ENCODE results near the gene BLTP3A.

BLTP3A gene

DNA sequence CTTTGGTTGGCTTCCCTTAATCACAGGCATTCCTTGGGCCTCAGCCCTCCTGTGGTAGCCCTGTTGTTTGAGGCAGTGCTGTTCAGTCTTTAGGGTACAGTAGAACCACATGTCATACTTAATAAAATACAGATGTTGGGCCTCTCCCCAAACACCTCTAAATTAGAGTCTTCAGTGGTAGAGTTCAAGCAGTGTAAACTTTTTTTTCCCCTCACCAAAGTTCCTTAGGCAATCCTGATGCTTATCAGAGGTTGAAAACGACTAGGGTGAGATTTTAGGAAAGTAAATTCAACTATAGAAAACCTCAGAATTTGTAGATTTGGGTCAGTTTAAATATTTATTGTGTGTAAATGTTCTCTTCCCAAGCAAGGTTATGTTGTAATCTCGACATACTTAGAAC lies 44.6 kb downstream of the BLTP3A start:
- no peak for FAIRE-seq

DNA sequence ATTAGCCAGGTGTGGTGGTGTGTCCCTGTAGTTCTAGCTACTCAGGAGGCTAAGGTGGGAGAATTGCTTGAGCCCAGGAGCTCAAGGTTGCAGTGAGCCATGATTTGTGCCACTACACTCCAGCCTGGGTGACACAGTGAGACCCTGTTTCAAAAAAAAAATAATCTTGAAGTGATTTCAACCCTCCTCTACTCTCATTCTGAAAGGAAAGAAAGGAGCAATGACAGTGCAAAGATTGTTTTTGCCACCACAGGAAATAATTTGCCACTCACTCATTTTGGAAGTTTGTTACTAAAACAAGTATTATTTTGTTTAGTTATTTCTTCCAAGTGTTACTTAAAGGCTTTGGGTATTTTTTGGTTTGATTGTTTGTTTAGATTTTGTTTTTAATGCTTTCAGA lies 45.6 kb downstream of the BLTP3A start:
- FAIRE-seq = no peak

DNA sequence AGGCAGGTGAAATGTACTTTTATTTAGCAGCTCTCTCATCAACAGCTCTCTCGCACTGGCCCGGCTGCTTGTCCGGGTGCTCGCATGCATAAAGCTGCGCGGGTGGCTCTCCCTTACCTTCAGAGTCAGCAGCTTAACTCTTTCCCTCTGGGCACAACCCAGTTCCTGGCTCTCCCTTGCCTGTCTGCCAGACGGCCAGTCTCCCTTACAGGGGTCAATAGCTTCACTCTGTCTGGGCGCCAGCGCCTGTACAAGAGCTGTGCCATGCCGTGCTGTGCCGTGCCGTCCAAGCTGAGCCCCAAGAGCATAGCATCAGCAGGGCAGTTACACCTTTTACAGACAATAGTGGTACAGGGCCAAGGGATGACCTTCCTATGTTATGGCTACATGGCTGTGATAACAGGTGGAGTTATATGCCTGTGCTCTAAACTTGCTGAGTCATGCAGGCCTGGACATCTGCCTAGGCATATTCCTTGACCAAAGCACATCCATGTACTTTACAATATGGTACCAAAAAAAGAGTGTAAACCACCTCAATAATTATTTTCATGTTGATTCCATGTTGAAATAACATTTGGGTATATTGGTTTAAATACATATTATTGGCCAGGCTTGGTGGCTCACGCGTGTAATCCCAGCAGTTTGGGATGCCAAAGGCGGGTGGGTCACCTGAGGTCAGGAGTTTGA lies 47.9 kb downstream of the BLTP3A start:
- FAIRE-seq = no peak
